Activated CD4-positive, alpha-beta T cell treated with anti-CD3 and anti-CD28 coated beads for 48 hours (primary cell): ENCODE data around the gene HRK.
"Not testable (repeated sequence)": the region's sequence is repeated elsewhere in the genome, so short reads cannot be mapped to it uniquely, and the experiment has no call there.

ENCODE experiments used
- DNase-seq: peaks from one replicate; pipeline ENCODE4 v3.0.0-alpha.2; 2020

Gene HRK

GRCh38 chr12:116814766-116815165, 66.5 kb downstream of the HRK start:
- DNase-seq, result not testable (repeated sequence)

- DNase-seq, result no peak
Measured at GRCh38 chr12:116813271-116814041, 67.8 kb downstream of the HRK start.

GRCh38 chr12:116812238-116812637, 69.0 kb downstream of the HRK start:
- no peak for DNase-seq

GRCh38 chr12:116808113-116809105, 72.8 kb downstream of the HRK start:
- no peak for DNase-seq

DNA sequence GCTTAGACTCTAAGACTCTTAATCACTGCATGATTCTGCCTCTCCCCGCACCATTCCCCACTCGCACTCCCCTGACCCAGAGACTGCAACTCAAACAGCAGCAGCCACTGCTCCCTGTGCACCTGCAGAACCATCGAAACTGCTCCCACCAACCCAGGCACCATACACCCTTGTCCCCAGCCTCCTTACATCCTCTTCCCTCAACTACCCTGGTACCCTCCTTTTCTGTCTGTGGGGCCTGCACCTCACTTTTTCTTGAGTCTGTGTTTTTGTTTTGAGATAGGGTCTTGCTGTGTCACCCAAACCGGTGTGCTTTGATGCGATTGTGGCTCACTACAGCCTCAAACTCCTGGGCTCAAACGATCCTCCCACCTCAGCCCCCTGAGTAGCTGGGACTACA, 73.7 kb downstream of the HRK start:
- no peak for DNase-seq

DNA sequence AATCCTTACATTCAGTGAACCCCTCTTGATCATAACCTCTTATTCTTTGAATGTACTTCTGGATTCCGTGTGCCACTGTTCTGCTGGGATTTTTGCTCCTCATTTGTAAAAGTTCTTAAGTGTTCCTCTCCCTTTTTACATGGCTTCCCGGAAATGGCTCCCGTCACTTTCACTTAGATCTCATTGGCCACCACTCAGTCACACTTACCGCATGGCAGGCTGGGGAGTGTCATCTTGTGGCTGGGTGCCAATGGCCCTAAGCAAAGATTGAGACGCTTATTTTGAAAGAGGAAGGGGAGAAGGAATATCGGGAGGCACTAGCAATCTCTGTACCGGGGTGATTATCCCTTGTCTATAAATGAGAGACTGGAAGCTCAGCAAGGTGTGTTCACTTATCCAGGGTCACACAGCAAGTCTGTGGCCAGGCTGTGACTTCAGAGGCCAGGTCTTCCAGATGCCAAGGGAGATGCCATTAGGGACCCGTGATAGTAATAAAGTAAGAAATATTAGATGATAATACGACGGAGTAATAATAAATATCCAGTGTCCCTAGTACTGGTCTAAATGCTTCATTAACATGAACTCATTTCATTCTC, 74.3 kb downstream of the HRK start:
- DNase-seq, result no peak
